Fibroblast of pulmonary artery (primary cell): ENCODE data around the gene MYO15A.

ENCODE experiments used
- DNase-seq: peaks from one replicate; pipeline ENCODE4 v3.0.0-alpha.2; 2010; ENCODE audit warnings: low read depth
- H3K4me3 ChIP-seq: replicated peaks from 2 replicates; pipeline ENCODE4 v1.5.1; 2011; ENCODE audit warnings: low read depth, mild to moderate bottlenecking, control low read depth, low read length, moderate library complexity
- TF ChIP-seq, protein P1 (sequence below): IDR thresholded peaks from 2 replicates; pipeline ENCODE4 v1.5.1; 2011; ENCODE audit warnings: mild to moderate bottlenecking, control low read depth, low read length, inconsistent platforms; ENCODE audit errors: missing control alignments

MYO15A gene

DNA sequence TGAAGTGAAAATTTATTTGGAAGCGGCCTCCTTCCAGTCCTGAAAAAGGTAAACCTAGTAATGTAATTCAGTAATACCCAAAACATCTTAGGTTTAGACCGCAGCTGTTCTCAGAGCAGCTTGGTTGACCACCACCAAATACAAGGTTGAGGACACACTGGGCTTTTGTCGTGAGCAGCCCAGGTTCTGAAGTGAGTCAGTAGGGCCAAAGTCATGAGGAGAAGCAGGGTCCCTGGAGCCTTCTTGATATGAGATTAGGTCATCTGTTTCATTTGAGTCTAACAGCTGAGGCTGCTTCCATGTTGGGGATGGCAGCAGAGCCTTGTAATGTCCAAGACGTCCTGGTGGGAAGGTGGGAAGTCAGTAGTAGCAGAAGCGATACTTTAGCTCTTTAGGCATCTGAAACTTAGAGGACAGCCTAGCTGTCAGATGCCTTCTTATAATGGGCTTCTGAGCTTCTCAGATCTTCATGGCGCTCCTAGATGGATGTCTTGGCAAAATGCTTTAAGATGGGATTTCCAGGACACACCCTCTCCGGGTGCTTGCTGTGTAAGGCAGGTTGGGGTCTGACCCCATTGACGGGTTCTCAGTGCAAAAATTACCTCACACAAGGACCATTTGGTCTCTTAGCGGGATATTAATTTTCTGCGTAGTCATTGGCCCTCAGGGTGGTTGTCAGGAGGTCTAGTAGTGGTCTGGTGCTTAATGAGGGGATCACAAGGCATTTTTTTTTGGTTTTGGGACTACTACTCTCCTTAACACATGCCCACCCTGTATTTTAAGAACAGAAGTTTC is 77.5 kb downstream of the MYO15A start:
- peak overlapping the region; percentile 75 for H3K4me3 ChIP-seq
- TF ChIP-seq, protein P1, sequence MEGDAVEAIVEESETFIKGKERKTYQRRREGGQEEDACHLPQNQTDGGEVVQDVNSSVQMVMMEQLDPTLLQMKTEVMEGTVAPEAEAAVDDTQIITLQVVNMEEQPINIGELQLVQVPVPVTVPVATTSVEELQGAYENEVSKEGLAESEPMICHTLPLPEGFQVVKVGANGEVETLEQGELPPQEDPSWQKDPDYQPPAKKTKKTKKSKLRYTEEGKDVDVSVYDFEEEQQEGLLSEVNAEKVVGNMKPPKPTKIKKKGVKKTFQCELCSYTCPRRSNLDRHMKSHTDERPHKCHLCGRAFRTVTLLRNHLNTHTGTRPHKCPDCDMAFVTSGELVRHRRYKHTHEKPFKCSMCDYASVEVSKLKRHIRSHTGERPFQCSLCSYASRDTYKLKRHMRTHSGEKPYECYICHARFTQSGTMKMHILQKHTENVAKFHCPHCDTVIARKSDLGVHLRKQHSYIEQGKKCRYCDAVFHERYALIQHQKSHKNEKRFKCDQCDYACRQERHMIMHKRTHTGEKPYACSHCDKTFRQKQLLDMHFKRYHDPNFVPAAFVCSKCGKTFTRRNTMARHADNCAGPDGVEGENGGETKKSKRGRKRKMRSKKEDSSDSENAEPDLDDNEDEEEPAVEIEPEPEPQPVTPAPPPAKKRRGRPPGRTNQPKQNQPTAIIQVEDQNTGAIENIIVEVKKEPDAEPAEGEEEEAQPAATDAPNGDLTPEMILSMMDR: no peak
- no peak for DNase-seq

DNA sequence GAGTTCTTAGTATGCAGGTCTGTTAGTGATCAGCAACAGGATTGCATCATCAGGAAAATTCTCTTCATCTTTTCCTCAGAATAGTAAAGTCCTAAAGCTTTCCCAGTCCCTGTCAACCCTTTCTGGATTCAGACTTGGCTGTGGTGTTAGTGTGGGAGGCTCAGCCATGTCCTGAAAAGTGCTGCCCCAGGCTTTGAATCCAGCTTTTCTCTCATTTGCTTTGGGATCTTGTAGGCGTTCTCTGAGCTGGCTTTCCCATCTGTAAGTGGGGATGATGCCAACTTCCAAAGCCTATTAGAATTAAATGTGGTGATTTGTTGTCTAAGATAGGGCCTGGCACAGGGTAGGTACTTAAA is 78.0 kb downstream of the MYO15A start:
- DNase-seq: peak; percentile 78
- TF ChIP-seq, protein P1: no peak
- peak overlapping the region; percentile 75 for H3K4me3 ChIP-seq

DNA sequence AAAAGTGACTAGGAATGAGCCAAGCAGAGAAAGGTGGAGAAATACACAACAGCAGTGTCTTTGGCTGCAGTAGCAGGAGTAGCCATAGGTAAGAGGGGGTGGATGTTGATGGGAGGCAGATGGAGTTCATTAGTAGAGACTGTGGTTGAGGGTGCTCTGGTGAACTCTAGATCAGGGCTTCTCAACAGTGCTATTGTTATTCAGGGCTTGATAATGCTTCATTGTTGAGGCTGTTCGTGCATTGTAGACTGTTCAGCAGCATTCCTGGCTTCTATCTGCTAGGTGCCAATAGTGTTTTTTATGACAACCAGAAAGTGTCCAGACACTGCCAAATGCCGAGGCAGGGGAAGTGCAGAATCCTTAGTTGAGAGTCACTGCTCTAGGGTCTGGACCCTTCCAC is 78.7 kb downstream of the MYO15A start:
- peak overlapping the region; percentile 75 for H3K4me3 ChIP-seq
- TF ChIP-seq, protein P1: no peak

DNA sequence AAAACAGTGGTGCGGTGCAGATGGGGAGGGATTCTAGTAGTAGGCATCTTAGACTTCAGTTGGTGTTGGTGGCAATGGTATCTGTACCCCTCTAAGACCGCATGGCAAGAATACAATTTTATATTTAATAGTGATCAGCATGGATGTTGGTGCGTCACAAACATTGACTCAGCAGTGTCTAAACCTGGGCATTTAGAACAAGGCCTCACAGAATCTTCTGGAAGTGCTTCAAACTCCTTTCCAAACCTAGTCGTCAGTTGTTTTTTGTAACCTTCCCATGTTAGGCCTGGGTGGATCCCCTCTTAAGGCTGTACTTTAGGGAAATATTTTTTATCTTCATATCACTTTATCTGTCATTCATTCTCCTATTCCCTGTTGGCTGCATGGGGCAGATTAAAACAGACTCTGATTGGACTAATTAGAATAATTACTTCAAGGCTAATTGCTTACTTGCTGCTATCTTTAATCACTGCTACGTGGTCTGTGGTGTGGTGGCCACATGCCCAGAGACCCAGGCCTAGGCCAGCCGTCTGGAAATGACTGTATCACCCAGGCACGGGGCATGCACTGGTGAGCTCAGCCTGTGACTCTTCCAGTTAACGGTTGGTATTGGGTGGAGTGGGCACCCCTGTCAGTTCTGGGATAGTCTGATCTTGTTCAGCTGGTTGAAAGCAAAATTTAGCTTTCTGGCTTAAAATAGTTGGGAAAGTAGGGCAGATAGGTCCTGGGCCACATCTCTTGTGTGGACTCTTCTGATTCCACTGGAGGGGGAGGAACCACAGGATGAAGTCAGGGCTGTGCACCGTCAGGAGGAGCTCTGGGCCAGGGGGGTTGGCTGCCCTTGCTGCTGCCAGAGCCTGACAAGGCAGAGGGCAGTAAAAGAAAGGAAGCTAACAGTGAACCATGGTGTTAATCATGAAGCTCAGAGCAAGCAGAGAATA is 79.5 kb downstream of the MYO15A start:
- peak overlapping the region; percentile 75 for H3K4me3 ChIP-seq
- TF ChIP-seq, protein P1: no peak
- DNase-seq: peak; percentile 41

More for the DNA sequence above, 78.7 kb downstream of the MYO15A start:
- DNase-seq: peak; percentile 14

DNA sequence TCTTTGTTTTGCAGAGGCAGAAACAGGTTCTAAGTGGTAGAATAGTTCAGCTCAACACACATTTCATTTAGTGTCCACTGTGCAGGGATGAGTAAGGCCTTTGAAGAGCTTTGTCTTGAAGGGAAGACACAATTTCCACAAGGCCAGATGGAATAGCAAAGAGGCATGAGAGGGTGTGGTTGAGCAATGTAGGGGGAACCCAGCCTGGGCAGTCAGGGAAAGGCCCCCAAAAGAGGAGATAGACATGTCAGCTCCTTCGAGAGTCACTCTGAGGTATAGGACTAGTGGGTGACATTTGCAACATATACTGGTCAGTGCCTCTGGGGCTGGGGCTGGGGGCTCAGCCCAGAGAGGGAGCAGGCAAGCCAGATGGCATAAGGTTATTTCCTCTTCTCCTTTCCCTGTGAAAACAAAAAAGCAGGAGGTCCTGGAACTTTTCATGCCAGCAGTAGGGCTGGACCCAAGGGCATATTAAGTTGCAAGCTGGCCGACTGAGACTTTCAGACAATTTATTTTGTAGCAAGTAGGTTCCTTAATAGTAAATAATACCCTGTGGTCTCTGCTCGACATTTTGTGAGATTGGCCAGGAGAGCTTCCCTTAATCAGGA is 82.2 kb downstream of the MYO15A start:
- DNase-seq: no peak
- no peak overlapping the region for H3K4me3 ChIP-seq
- TF ChIP-seq, protein P1: no peak

DNA sequence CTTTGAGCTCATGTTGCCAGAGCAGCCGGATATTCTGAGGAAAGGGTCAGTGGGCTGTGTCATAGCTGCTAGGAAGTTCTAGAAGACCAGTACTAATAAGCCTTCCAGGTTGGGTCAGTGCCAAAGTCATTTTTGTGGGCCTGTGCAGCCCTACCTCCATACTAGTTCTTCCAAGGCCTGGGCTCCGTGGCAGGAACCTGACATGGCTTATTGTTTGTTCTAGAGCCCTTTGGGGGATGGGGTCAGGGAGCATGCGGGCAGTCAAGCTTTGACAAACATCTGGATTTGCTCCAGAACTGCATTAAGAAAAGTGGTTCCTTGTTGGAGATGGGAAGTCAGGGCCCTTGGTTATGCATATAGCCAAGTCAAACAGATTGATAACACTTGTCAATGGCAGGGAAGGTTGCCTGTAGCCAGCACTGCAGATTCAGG is 82.7 kb downstream of the MYO15A start:
- TF ChIP-seq, protein P1: no peak
- DNase-seq: peak; percentile 34
- no peak overlapping the region for H3K4me3 ChIP-seq
